Activated CD8-positive, alpha-beta memory T cell treated with anti-CD3 and anti-CD28 coated beads for 24 hours (primary cell): ENCODE measurements around the gene TM4SF1.
"Not testable (repeated sequence)": the region's sequence is repeated elsewhere in the genome, so short reads cannot be mapped to it uniquely, and the experiment has no call there.

Source experiments
- DNase-seq: peaks from one replicate; pipeline ENCODE4 v3.0.0-alpha.2; 2020

The TM4SF1 gene

DNA sequence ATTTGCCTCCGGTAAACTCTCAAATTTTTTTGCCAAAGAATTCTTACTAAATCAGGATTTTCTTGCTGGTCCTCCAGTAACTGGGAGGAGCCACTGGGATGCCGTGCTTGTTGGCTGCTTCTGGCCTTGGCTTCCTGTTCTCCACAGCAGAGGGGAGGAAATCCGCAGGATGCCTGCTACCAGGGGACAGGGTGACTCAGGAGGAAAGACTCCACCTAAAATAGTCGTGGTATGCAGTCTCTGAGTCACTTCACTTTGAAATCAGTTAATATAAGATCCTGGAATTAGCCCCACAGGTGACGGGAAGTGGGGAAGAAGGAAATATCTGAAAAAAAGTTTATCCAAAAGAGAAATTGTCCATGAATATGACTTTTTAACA lies 37.5 kb downstream of the TM4SF1 start:
- no peak for DNase-seq

DNA sequence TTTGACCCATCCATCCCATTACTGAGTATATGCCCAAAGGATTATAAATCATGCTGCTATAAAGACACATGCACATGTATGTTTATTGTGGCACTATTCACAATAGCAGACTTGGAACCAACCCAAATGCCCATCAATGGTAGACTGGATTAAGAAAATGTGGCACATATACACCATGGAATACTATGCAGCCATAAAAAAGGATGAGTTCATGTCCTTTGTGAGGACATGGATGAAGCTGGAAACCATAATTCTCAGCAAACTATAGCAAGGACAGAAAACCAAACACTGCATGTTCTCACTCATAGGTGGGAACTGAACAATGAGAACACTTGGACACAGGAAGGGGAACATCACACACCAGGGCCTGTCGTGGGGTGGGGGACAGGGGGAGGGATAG lies 40.0 kb downstream of the TM4SF1 start:
- not testable (repeated sequence) for DNase-seq

GRCh38 chr3:149336925-149337324 lies 40.5 kb downstream of the TM4SF1 start:
- DNase-seq: no peak

- no peak for DNase-seq
Measured at GRCh38 chr3:149333176-149333859, 44.1 kb downstream of the TM4SF1 start, which contains the start of gene TM4SF18. TSS of gene TM4SF18 (minus strand) at chr3:149333636. CDS start at chr3:149333382, 254 bp downstream.

GRCh38 chr3:149332771-149333170 lies 44.7 kb downstream of the TM4SF1 start:
- no peak for DNase-seq

GRCh38 chr3:149332227-149332765 lies 45.2 kb downstream of the TM4SF1 start:
- no peak for DNase-seq

DNA sequence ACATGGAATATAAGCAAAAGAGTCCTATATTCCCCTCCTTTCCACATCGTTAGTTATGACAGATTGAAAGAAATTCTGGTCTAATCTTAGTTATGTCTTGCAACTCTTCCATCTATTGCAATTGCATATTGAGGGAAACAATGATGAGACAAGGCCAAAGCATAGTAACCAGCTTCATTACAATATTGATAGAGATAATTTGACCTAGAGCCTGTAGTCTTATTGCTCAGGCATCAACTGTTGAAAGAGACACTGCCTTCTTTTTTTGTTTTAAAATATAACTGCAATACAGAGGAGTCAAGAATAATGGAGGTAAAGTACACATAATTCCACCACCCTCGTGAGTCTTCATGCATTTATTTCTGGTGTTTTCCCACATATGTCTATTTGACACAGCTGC lies 46.1 kb downstream of the TM4SF1 start:
- DNase-seq: no peak

DNA sequence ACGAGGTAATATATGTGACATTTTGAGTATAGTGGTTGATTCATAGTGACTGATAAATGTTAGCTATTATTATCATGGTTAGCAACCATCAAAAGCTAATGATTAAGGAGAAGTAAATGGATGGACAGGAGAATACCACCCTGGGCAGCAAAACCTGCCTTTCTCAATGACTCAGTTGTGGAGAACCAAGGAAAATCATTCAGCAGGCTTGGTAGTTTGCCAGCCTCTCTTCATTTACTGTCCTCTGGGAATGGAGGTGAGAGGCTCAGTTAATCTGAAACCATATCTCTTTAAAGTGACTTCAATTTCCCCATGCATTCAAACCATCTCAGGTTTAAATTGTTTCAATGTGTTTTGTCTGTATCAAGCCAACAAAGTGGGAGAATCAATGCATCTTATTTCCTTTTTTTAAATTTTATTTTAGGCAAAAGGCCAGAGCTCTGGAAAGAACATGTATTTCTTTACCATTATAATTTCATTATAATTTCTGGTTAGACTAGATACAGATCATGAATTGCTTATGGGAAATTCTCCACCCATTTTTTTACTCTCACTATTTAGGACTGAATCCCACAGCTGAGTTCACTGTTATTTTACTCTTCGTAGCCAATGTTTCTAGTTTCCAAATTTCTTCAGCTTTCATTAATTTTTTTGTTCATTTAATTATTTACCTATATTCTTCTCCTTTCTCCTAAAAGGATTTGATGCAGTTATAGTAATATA lies 46.7 kb downstream of the TM4SF1 start:
- DNase-seq: no peak

GRCh38 chr3:149327156-149327555 lies 50.3 kb downstream of the TM4SF1 start:
- DNase-seq: no peak

DNA sequence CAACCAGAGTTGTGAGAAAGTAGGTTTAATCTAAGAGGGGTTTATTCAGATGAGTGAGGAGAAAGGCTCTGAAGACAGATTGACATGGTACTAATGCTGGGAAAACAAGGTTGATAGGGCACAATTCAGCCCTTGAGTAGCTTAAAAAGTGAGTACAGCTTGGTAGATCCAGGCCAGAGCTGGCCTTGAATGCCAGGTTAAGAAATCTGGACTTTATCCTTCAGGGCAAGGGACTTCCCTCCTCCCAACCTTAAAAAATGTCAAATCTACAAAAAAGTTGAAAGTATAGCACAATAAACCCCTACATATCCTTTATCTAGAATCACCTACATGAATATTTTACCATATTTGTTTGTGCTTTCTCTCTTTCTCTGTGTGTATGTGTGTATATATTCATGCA lies 51.9 kb downstream of the TM4SF1 start:
- DNase-seq: no peak

- no peak for DNase-seq
Measured at GRCh38 chr3:149324332-149324731, 53.1 kb downstream of the TM4SF1 start.

DNA sequence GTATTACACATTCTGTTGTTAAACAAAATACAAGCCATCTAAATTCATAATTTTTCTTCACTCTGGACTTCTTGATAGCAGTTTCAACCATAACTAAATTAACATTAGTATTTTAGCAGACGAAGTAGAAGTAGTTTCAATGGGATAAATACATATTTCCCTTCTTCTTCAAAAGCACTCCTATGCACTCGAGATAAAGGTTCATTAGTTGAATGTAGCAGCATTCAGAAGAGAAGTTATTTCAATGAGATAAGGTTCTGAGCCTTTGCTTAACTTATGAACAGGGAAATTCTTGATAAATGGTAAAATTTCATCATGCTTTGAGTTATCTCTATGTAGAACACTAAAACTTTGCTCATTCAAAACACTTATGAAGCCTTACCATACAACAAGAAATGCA lies 55.8 kb downstream of the TM4SF1 start:
- no peak for DNase-seq

- DNase-seq: no peak
Measured at GRCh38 chr3:149321136-149321535, 56.3 kb downstream of the TM4SF1 start.

GRCh38 chr3:149319750-149320149 lies 57.7 kb downstream of the TM4SF1 start:
- no peak for DNase-seq
